HL-60 (cell line): Measurements from ENCODE around the gene RBFOX1.

Experiments
- DNase-seq, 2 experiments: peaks; one replicate each; pipeline ENCODE4 v3.0.0-alpha.2; 2010 to 2020; ENCODE audit warnings: low read depth in 1 of 2, low spot score in 1 of 2
- H3K27ac ChIP-seq: fragments of 250-450 bp; sonication (Bioruptor Pico); replicated peaks from 2 replicates; pipeline ENCODE4 v1.5.1; 2020; ENCODE audit warnings: mild to moderate bottlenecking, moderate library complexity
- H3K27me3 ChIP-seq: fragments of 250-450 bp; sonication (Bioruptor Pico); 2 replicates; pipeline ENCODE4 v1.5.1; 2021; ENCODE audit warnings: mild to moderate bottlenecking, moderate library complexity; ENCODE audit not compliant: insufficient read depth, poor library complexity, severe bottlenecking
- H3K4me3 ChIP-seq: replicated peaks from 2 replicates; pipeline ENCODE4 v1.5.1; 2011; ENCODE audit warnings: mild to moderate bottlenecking, control low read depth, low read length; ENCODE audit not compliant: insufficient read depth
- GABPA ChIP-seq: IDR thresholded peaks from 2 replicates; pipeline ENCODE4 v1.6.1; 2012; ENCODE audit warnings: low read depth
- POLR2AphosphoS5 ChIP-seq: IDR thresholded peaks from 2 replicates; pipeline ENCODE4 v1.6.1; 2012; ENCODE audit warnings: low read depth
- SPI1 ChIP-seq: IDR thresholded peaks from 2 replicates; pipeline ENCODE4 v1.6.1; 2012; ENCODE audit warnings: low read depth, mild to moderate bottlenecking, borderline replicate concordance
- TF ChIP-seq, protein P1 (sequence below): IDR thresholded peaks from 2 replicates; pipeline ENCODE4 v1.6.1; 2012; ENCODE audit warnings: low read depth; ENCODE audit not compliant: insufficient replicate concordance
- TF ChIP-seq, protein P2 (sequence below): IDR thresholded peaks from one replicate; pipeline ENCODE4 v1.5.1; 2011; ENCODE audit warnings: low read length, control low read depth, inconsistent platforms; ENCODE audit not compliant: insufficient read depth

Gene RBFOX1

GRCh38 chr16:7640334-7640733 lies 307.7 kb downstream of the RBFOX1 start:
- no peak overlapping the region for H3K4me3 ChIP-seq
- TF ChIP-seq GABPA (no peak), SPI1 (no peak), POLR2AphosphoS5 (no peak)
- TF ChIP-seq, protein P1, sequence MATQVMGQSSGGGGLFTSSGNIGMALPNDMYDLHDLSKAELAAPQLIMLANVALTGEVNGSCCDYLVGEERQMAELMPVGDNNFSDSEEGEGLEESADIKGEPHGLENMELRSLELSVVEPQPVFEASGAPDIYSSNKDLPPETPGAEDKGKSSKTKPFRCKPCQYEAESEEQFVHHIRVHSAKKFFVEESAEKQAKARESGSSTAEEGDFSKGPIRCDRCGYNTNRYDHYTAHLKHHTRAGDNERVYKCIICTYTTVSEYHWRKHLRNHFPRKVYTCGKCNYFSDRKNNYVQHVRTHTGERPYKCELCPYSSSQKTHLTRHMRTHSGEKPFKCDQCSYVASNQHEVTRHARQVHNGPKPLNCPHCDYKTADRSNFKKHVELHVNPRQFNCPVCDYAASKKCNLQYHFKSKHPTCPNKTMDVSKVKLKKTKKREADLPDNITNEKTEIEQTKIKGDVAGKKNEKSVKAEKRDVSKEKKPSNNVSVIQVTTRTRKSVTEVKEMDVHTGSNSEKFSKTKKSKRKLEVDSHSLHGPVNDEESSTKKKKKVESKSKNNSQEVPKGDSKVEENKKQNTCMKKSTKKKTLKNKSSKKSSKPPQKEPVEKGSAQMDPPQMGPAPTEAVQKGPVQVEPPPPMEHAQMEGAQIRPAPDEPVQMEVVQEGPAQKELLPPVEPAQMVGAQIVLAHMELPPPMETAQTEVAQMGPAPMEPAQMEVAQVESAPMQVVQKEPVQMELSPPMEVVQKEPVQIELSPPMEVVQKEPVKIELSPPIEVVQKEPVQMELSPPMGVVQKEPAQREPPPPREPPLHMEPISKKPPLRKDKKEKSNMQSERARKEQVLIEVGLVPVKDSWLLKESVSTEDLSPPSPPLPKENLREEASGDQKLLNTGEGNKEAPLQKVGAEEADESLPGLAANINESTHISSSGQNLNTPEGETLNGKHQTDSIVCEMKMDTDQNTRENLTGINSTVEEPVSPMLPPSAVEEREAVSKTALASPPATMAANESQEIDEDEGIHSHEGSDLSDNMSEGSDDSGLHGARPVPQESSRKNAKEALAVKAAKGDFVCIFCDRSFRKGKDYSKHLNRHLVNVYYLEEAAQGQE: no peak
- TF ChIP-seq, protein P2, sequence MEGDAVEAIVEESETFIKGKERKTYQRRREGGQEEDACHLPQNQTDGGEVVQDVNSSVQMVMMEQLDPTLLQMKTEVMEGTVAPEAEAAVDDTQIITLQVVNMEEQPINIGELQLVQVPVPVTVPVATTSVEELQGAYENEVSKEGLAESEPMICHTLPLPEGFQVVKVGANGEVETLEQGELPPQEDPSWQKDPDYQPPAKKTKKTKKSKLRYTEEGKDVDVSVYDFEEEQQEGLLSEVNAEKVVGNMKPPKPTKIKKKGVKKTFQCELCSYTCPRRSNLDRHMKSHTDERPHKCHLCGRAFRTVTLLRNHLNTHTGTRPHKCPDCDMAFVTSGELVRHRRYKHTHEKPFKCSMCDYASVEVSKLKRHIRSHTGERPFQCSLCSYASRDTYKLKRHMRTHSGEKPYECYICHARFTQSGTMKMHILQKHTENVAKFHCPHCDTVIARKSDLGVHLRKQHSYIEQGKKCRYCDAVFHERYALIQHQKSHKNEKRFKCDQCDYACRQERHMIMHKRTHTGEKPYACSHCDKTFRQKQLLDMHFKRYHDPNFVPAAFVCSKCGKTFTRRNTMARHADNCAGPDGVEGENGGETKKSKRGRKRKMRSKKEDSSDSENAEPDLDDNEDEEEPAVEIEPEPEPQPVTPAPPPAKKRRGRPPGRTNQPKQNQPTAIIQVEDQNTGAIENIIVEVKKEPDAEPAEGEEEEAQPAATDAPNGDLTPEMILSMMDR: no peak
- no peak for DNase-seq
- H3K27me3 ChIP-seq: no peaks in the 10 kb centered on the region
- H3K27ac ChIP-seq: no peak overlapping the region

DNA sequence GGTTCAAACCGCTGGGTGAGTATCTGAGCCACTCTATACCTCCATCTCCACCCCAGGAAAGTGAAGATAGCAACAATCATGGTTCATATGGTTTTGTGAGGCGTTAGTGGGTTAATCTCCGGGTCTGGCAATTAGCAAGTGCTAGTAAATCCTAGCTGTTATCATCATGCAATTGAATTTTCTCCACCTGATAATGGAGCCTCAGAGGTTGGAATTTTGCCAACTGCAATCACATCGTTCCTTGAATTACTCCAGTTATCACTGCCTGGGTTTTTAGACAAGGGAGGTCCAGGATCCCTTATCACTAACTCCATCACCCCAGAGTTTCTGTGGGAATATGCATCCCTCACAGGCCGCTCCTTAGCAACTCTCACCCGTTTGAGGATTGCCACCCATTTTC lies 311.5 kb downstream of the RBFOX1 start:
- H3K4me3 ChIP-seq: no peak overlapping the region
- no peaks in the 10 kb centered on the region for H3K27me3 ChIP-seq
- DNase-seq: no peak
- TF ChIP-seq GABPA (no peak), SPI1 (no peak), POLR2AphosphoS5 (no peak)
- TF ChIP-seq, protein P2: no peak
- TF ChIP-seq, protein P1: no peak
- no peak overlapping the region for H3K27ac ChIP-seq

- H3K4me3 ChIP-seq: no peak overlapping the region
- TF ChIP-seq GABPA (no peak), POLR2AphosphoS5 (no peak), SPI1 (no peak)
- TF ChIP-seq, protein P2: no peak
- TF ChIP-seq, protein P1: no peak
- H3K27me3 ChIP-seq: no peaks in the 10 kb centered on the region
- no peak for DNase-seq
- no peak overlapping the region for H3K27ac ChIP-seq
These were observed 312.2 kb downstream of the RBFOX1 start for GRCh38 chr16:7644811-7645210.
